HepG2 (cell line): ENCODE results near the gene ANXA9. TPM values are rescaled to one million over a fixed set of nuclear protein-coding genes. Genes with fewer than 3 reads are reported as not detected.

Experiments
- FOXC1 ChIP-seq: sonication (generic); formaldehyde crosslinking; IDR thresholded peaks from 2 replicates; pipeline ENCODE4 v1.8.0; 2022; ENCODE audit warnings: mild to moderate bottlenecking, missing genetic modification reagents, borderline replicate concordance
- KLF15 ChIP-seq: sonication (generic); formaldehyde crosslinking; IDR thresholded peaks from 2 replicates; pipeline ENCODE4 v1.8.1; 2023; ENCODE audit warnings: borderline replicate concordance, mild to moderate bottlenecking, inconsistent platforms, missing genetic modification reagents, mixed read lengths
- NAIF1 ChIP-seq: sonication (generic); formaldehyde crosslinking; IDR thresholded peaks from 2 replicates; pipeline ENCODE4 v1.5.0; 2020; ENCODE audit warnings: mild to moderate bottlenecking, missing genetic modification reagents, borderline replicate concordance
- PITX1 ChIP-seq: sonication (generic); formaldehyde crosslinking; IDR thresholded peaks from 2 replicates; pipeline ENCODE4 v1.5.1; 2020; ENCODE audit warnings: mild to moderate bottlenecking, missing genetic modification reagents
- REPIN1 ChIP-seq: sonication (generic); formaldehyde crosslinking; IDR thresholded peaks from 2 replicates; pipeline ENCODE4 v1.8.0; 2022; ENCODE audit warnings: missing genetic modification reagents, low read depth, mild to moderate bottlenecking, borderline replicate concordance
- SNAPC2 ChIP-seq: sonication (generic); formaldehyde crosslinking; IDR thresholded peaks from 2 replicates; pipeline ENCODE4 v1.8.1; 2022; ENCODE audit warnings: mild to moderate bottlenecking, missing genetic modification reagents
- ZFP82 ChIP-seq: sonication (generic); formaldehyde crosslinking; IDR thresholded peaks from 2 replicates; pipeline ENCODE4 v1.5.1; 2020; ENCODE audit warnings: mild to moderate bottlenecking, missing genetic modification reagents, borderline replicate concordance
- ZNF589 ChIP-seq: sonication (generic); formaldehyde crosslinking; conservative IDR thresholded peaks from 2 replicates; pipeline ENCODE4 v1.8.0; 2022; ENCODE audit warnings: mild to moderate bottlenecking, moderate library complexity, missing genetic modification reagents
- ZNF83 ChIP-seq: sonication (generic); formaldehyde crosslinking; IDR thresholded peaks from 2 replicates; pipeline ENCODE4 v1.4.0; 2020; ENCODE audit warnings: missing genetic modification reagents, mild to moderate bottlenecking, borderline replicate concordance
- polyA plus RNA-seq, 8 experiments: library from polyadenylated mRNA; depleted of rRNA in 3 of 8; stranded (reverse) in 7 of 8; unstranded in 1 of 8; fragments of >200 nt; fragmentation: Illumina TruSeq in 4 of 8; extraction: Trizol in 4 of 8; gene quantifications; 2 replicates each; pipeline versions ENCODE4 v1.2.1 to v1.2.3, GENCODE V29; 2011 to 2016; ENCODE audit warnings: low read depth in 4 of 8, missing spikeins in 1 of 8, mixed read lengths in 1 of 8; ENCODE audit not compliant: insufficient read depth in 1 of 8
- total RNA-seq, 5 experiments: library from RNA; depleted of rRNA; stranded (reverse); fragments of >200 nt; fragmentation: Illumina TruSeq; extraction: Trizol; gene quantifications; 2 replicates each; pipeline ENCODE4 v1.2.3, GENCODE V29; 2016; ENCODE audit warnings: low read depth in 1 of 5
- TF ChIP-seq, protein P1 (sequence below): sonication (generic); formaldehyde crosslinking; IDR thresholded peaks from 2 replicates; pipeline ENCODE4 v1.4.0; 2020; ENCODE audit warnings: low read depth, mild to moderate bottlenecking, missing genetic modification reagents
- TF ChIP-seq, protein P2 (sequence below): IDR thresholded peaks from 2 replicates; pipeline ENCODE4 v1.6.1; 2018; ENCODE audit warnings: missing genetic modification reagents, mild to moderate bottlenecking, missing compliant biosample characterization
- TF ChIP-seq, protein P3 (sequence below), 2 experiments: fragments of 450-650 bp in 1 of 2; sonication (generic) in 1 of 2; formaldehyde crosslinking in 1 of 2; IDR thresholded peaks; 2 replicates each; pipeline versions ENCODE4 v1.6.1 to v1.8.0; 2016 to 2022; ENCODE audit warnings: antibody characterized with exemption in 1 of 2, mild to moderate bottlenecking in 1 of 2, missing genetic modification reagents in 1 of 2
- TF ChIP-seq, protein P4 (sequence below): sonication (generic); formaldehyde crosslinking; IDR thresholded peaks from 2 replicates; pipeline ENCODE4 v1.5.1; 2020; ENCODE audit warnings: mild to moderate bottlenecking, moderate library complexity, missing genetic modification reagents

The ANXA9 gene
- total and polyA plus RNA-seq, 2 of the 13 experiments (the other 11 are each of a cell fraction or from before 2014, with no cell fraction given) = 13.3 to 23.9 TPM

DNA sequence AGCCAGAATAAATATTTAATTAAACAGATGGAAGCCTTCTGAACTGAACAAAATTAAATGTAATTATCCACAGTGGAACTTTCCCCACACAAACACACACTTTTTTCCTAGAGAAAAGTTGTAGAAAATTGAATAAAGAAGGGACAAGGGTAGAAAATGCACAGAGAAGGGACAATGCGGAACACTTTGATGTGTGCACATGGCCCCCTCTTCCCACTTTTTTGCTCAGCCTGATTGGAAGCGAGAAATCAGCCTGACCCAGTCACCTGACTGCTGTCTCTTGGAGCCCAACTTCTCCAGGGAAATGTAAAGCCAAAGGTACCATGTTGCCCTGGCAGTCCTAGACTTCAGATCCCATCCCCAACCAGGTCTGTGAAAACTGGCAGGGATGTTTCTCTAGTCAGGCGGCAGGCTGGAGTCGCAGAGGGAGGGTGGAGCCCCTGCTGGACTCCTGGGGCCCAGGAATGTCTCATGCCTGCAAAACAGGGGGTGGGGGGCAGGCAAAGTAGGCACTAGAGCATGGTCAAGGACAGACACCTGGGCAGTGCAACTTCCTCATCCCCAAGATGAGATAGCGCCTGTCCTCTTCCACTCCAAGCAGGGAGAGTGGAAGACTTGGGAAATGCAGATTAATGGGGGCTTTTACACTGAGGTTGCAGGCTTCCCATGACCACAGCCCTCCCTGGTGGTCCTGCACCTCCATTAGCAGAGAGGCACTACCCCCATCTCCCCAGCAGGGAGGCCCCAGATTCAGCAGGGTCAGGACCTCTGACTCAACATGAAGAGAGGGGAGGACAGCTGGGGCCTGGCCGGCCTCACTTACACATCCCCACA lies 10.3 kb upstream of the ANXA9 start (continued):
- TF ChIP-seq FOXC1 (CRISPR knock-in tag) (no peak), ZFP82 (CRISPR knock-in tag) (no peak), KLF15 (CRISPR knock-in tag) (no peak), ZNF83 (CRISPR knock-in tag) (no peak), ZNF589 (no peak), SNAPC2 (CRISPR knock-in tag) (no peak), NAIF1 (CRISPR knock-in tag) (0 out of 2 replicates have a peak, but pooled peaks have one; percentile 40), REPIN1 (0 out of 2 replicates have a peak, but pooled peaks have one; percentile 3), PITX1 (no peak; the same call in 1 of the 2 replicates)
- TF ChIP-seq, protein P1, sequence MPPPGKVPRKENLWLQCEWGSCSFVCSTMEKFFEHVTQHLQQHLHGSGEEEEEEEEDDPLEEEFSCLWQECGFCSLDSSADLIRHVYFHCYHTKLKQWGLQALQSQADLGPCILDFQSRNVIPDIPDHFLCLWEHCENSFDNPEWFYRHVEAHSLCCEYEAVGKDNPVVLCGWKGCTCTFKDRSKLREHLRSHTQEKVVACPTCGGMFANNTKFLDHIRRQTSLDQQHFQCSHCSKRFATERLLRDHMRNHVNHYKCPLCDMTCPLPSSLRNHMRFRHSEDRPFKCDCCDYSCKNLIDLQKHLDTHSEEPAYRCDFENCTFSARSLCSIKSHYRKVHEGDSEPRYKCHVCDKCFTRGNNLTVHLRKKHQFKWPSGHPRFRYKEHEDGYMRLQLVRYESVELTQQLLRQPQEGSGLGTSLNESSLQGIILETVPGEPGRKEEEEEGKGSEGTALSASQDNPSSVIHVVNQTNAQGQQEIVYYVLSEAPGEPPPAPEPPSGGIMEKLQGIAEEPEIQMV = no peak
- TF ChIP-seq, protein P2, sequence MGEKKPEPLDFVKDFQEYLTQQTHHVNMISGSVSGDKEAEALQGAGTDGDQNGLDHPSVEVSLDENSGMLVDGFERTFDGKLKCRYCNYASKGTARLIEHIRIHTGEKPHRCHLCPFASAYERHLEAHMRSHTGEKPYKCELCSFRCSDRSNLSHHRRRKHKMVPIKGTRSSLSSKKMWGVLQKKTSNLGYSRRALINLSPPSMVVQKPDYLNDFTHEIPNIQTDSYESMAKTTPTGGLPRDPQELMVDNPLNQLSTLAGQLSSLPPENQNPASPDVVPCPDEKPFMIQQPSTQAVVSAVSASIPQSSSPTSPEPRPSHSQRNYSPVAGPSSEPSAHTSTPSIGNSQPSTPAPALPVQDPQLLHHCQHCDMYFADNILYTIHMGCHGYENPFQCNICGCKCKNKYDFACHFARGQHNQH (CRISPR knock-in tag) = peak; percentile 10; the same call in 1 of the 2 replicates
- TF ChIP-seq, protein P3, sequence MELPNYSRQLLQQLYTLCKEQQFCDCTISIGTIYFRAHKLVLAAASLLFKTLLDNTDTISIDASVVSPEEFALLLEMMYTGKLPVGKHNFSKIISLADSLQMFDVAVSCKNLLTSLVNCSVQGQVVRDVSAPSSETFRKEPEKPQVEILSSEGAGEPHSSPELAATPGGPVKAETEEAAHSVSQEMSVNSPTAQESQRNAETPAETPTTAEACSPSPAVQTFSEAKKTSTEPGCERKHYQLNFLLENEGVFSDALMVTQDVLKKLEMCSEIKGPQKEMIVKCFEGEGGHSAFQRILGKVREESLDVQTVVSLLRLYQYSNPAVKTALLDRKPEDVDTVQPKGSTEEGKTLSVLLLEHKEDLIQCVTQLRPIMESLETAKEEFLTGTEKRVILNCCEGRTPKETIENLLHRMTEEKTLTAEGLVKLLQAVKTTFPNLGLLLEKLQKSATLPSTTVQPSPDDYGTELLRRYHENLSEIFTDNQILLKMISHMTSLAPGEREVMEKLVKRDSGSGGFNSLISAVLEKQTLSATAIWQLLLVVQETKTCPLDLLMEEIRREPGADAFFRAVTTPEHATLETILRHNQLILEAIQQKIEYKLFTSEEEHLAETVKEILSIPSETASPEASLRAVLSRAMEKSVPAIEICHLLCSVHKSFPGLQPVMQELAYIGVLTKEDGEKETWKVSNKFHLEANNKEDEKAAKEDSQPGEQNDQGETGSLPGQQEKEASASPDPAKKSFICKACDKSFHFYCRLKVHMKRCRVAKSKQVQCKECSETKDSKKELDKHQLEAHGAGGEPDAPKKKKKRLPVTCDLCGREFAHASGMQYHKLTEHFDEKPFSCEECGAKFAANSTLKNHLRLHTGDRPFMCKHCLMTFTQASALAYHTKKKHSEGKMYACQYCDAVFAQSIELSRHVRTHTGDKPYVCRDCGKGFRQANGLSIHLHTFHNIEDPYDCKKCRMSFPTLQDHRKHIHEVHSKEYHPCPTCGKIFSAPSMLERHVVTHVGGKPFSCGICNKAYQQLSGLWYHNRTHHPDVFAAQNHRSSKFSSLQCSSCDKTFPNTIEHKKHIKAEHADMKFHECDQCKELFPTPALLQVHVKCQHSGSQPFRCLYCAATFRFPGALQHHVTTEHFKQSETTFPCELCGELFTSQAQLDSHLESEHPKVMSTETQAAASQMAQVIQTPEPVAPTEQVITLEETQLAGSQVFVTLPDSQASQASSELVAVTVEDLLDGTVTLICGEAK (IDR thresholded peaks at IDR 0.05) = no peak
- TF ChIP-seq, protein P3 (CRISPR knock-in tag; IDR thresholded peaks at IDR 0.05) = no peak
- TF ChIP-seq, protein P4, sequence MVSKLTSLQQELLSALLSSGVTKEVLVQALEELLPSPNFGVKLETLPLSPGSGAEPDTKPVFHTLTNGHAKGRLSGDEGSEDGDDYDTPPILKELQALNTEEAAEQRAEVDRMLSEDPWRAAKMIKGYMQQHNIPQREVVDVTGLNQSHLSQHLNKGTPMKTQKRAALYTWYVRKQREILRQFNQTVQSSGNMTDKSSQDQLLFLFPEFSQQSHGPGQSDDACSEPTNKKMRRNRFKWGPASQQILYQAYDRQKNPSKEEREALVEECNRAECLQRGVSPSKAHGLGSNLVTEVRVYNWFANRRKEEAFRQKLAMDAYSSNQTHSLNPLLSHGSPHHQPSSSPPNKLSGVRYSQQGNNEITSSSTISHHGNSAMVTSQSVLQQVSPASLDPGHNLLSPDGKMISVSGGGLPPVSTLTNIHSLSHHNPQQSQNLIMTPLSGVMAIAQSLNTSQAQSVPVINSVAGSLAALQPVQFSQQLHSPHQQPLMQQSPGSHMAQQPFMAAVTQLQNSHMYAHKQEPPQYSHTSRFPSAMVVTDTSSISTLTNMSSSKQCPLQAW (CRISPR knock-in tag) = no peak
